Ecto neural progenitor cell (in vitro differentiated cells): ENCODE measurements around the gene PDC.

ENCODE experiments used
- DNase-seq: peaks from one replicate; pipeline ENCODE4 v3.0.0-alpha.2; 2018; ENCODE audit warnings: low spot score

PDC gene

GRCh38 chr1:186461014-186461413 is at the start of gene PDC:
Gene PDC, minus strand, starts transcription at chr1:186461114. Its CDS starts 11,655 bp downstream, at chr1:186449459.
- no peak for DNase-seq

GRCh38 chr1:186503190-186503589 is 42.3 kb upstream of the PDC start:
- DNase-seq, result no peak

GRCh38 chr1:186502087-186502486 is 41.2 kb upstream of the PDC start:
- no peak for DNase-seq

GRCh38 chr1:186500804-186501203 is 39.9 kb upstream of the PDC start:
- DNase-seq, result no peak

GRCh38 chr1:186499571-186499970 is 38.7 kb upstream of the PDC start:
- no peak for DNase-seq

- no peak for DNase-seq
Measured at GRCh38 chr1:186498695-186499389, 37.9 kb upstream of the PDC start.

GRCh38 chr1:186498071-186498470 is 37.2 kb upstream of the PDC start:
- no peak for DNase-seq

GRCh38 chr1:186497651-186498050 is 36.7 kb upstream of the PDC start:
- DNase-seq, result no peak

GRCh38 chr1:186496171-186496851 is 35.4 kb upstream of the PDC start:
- DNase-seq, result no peak

- no peak for DNase-seq
Measured at GRCh38 chr1:186494832-186495271, 33.9 kb upstream of the PDC start.

- DNase-seq, result no peak
Measured at GRCh38 chr1:186492531-186493291, 31.8 kb upstream of the PDC start.

- no peak for DNase-seq
Measured at GRCh38 chr1:186491336-186491735, 30.4 kb upstream of the PDC start.

- no peak for DNase-seq
Measured at GRCh38 chr1:186487163-186487562, 26.2 kb upstream of the PDC start.

GRCh38 chr1:186486061-186486460 is 25.1 kb upstream of the PDC start:
- no peak for DNase-seq

GRCh38 chr1:186483561-186483960 is 22.6 kb upstream of the PDC start:
- DNase-seq, result no peak

- peak; percentile 73 for DNase-seq
Measured at GRCh38 chr1:186482661-186483255, 21.8 kb upstream of the PDC start.

GRCh38 chr1:186481303-186481888 is 20.5 kb upstream of the PDC start:
- no peak for DNase-seq

- DNase-seq, result no peak
Measured at GRCh38 chr1:186479162-186479561, 18.2 kb upstream of the PDC start.

- DNase-seq, result no peak
Measured at GRCh38 chr1:186476264-186477040, 15.5 kb upstream of the PDC start.

GRCh38 chr1:186474208-186474607 is 13.3 kb upstream of the PDC start:
- DNase-seq, result no peak

GRCh38 chr1:186473047-186473446 is 12.1 kb upstream of the PDC start:
- no peak for DNase-seq
